HEK293 (cell line): ENCODE results near the gene LRRC49.

Experiments
- BCL11A ChIP-seq: fragments of 450-650 bp; formaldehyde crosslinking; IDR thresholded peaks from 2 replicates; pipeline ENCODE4 v1.5.1; 2016; ENCODE audit warnings: low read depth, missing biosample characterization, missing genetic modification characterization
- ZBTB7A ChIP-seq: fragments of 450-650 bp; formaldehyde crosslinking; IDR thresholded peaks from 2 replicates; pipeline ENCODE4 v1.5.1; 2016; ENCODE audit warnings: low read depth, missing biosample characterization, missing genetic modification characterization
- ZNF658 ChIP-seq: fragments of 450-650 bp; formaldehyde crosslinking; IDR thresholded peaks from 2 replicates; pipeline ENCODE4; 2016; ENCODE audit warnings: missing biosample characterization, missing genetic modification characterization
- ZNF792 ChIP-seq: fragments of 450-650 bp; formaldehyde crosslinking; IDR thresholded peaks from 2 replicates; pipeline ENCODE4 v1.5.1; 2016; ENCODE audit warnings: missing biosample characterization, missing genetic modification characterization
- TF ChIP-seq, protein P1 (sequence below): fragments of 450-650 bp; formaldehyde crosslinking; IDR thresholded peaks from 2 replicates; pipeline ENCODE4 v1.5.1; 2016; ENCODE audit warnings: missing biosample characterization, missing genetic modification characterization

DNA sequence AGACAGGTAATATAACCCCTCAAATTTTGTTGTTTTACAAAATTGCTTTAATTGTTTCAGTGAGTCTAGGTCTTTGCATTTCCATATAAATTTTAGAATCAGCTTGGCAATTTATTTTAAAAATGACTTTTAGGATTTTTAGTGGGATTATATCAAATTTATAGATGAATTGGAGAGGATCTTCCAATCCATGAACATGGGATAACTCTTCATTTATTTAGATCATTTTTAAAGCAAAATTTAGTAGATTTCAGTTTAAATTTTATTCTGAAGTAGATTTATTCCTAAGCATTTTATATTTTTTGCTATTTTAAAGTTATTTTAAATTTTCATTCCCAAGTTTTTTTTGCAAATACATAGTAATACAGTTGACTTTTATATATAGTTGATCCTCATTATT lies 164.5 kb downstream of the LRRC49 start:
- TF ChIP-seq, protein P1, sequence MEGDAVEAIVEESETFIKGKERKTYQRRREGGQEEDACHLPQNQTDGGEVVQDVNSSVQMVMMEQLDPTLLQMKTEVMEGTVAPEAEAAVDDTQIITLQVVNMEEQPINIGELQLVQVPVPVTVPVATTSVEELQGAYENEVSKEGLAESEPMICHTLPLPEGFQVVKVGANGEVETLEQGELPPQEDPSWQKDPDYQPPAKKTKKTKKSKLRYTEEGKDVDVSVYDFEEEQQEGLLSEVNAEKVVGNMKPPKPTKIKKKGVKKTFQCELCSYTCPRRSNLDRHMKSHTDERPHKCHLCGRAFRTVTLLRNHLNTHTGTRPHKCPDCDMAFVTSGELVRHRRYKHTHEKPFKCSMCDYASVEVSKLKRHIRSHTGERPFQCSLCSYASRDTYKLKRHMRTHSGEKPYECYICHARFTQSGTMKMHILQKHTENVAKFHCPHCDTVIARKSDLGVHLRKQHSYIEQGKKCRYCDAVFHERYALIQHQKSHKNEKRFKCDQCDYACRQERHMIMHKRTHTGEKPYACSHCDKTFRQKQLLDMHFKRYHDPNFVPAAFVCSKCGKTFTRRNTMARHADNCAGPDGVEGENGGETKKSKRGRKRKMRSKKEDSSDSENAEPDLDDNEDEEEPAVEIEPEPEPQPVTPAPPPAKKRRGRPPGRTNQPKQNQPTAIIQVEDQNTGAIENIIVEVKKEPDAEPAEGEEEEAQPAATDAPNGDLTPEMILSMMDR = no peak
- TF ChIP-seq ZNF658 (tag by site-specific recombination) (no peak), ZNF792 (tag by site-specific recombination) (no peak), ZBTB7A (tag by site-specific recombination) (no peak), BCL11A (no peak)
